ENCODE data around the gene ABLIM2.

GRCh38 chr4:7938609-7939376 is 219.8 kb downstream of the ABLIM2 start:
- TF ChIP-seq, protein P1, sequence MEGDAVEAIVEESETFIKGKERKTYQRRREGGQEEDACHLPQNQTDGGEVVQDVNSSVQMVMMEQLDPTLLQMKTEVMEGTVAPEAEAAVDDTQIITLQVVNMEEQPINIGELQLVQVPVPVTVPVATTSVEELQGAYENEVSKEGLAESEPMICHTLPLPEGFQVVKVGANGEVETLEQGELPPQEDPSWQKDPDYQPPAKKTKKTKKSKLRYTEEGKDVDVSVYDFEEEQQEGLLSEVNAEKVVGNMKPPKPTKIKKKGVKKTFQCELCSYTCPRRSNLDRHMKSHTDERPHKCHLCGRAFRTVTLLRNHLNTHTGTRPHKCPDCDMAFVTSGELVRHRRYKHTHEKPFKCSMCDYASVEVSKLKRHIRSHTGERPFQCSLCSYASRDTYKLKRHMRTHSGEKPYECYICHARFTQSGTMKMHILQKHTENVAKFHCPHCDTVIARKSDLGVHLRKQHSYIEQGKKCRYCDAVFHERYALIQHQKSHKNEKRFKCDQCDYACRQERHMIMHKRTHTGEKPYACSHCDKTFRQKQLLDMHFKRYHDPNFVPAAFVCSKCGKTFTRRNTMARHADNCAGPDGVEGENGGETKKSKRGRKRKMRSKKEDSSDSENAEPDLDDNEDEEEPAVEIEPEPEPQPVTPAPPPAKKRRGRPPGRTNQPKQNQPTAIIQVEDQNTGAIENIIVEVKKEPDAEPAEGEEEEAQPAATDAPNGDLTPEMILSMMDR (conservative IDR thresholded peaks at IDR 0.05; ENCODE audit: low read length), result no peak
- no peak for TF ChIP-seq EZH2phosphoT487 (IDR thresholded peaks at IDR 0.05; ENCODE audit: borderline replicate concordance, low read depth, low read length)
